Hematopoietic multipotent progenitor cell (in vitro differentiated cells): ENCODE data around the gene TAP1. TPM values are rescaled to one million over a fixed set of nuclear protein-coding genes. Genes with fewer than 3 reads are reported as not detected.
A peak's percentile ranks its signal among the peaks of the same experiment; 100 is the strongest.
"Not testable (repeated sequence)": the region's sequence is repeated elsewhere in the genome, so short reads cannot be mapped to it uniquely, and the experiment has no call there.

Experiments
- DNase-seq, 3 donors: peaks; one replicate each; pipeline ENCODE4 v3.0.0-alpha.2; 2011 to 2015; ENCODE audit warnings: low read depth in 2 of 3, low spot score in 2 of 3
- small RNA-seq: library from RNA; depleted of rRNA; stranded (forward); fragments of <200 nt; gene quantifications from one replicate; pipeline ENCODE3, GENCODE V24; 2012
- total RNA-seq: library from RNA; depleted of rRNA; stranded (reverse); fragments of >200 nt; gene quantifications from one replicate; pipeline ENCODE4 v1.2.3, GENCODE V29; 2012

The TAP1 gene
- total RNA-seq, 1 donor = 88.1 TPM

GRCh38 chr6:32809171-32809570 lies 44.3 kb downstream of the TAP1 start:
- no peak for DNase-seq

GRCh38 chr6:32807020-32807580 lies 46.4 kb downstream of the TAP1 start:
- no peak for DNase-seq

DNA sequence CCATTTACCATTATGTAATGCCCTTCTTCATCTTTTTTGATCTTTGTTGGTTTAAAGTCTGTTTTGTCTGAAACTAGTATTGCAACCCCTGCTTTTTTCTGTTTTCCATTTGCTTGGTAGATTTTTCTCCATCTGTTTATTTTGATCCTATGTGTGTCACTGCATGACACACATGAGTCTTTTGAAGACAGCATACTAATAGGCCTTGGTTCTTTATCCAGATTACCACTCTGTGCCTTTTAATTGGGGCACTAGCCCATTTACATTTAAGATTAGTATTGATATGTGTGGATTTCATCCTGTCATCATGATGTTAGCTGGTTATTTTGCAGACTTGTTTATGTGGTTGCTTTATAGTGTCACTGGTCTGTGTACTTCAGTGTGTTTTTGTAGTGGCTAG lies 48.1 kb downstream of the TAP1 start:
- not testable (repeated sequence) for DNase-seq

GRCh38 chr6:32803416-32803815 lies 50.1 kb downstream of the TAP1 start:
- no peak for DNase-seq

DNA sequence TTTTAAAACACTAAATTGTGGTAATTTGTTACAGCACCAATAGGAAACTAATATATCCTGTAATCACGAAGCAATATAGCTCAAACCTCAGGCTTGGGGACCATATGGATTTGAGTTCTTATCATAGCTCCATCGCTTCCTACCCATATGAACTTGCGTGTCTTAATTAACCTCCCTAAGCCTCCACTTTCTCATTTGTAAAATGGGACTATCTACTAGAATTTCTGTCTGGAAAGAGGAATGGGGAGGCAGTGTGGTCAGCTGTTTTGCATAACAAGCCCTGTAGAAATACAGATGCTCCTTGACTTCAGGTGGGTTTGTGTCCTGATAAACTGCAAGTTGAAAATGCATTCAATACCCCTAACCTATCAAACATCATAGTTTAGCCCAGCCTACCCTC lies 53.8 kb downstream of the TAP1 start:
- DNase-seq = no peak

- peak in 1 of 3 donors; percentile 26 for DNase-seq
Observed at GRCh38 chr6:32799168-32799567, 54.3 kb downstream of the TAP1 start.

DNA sequence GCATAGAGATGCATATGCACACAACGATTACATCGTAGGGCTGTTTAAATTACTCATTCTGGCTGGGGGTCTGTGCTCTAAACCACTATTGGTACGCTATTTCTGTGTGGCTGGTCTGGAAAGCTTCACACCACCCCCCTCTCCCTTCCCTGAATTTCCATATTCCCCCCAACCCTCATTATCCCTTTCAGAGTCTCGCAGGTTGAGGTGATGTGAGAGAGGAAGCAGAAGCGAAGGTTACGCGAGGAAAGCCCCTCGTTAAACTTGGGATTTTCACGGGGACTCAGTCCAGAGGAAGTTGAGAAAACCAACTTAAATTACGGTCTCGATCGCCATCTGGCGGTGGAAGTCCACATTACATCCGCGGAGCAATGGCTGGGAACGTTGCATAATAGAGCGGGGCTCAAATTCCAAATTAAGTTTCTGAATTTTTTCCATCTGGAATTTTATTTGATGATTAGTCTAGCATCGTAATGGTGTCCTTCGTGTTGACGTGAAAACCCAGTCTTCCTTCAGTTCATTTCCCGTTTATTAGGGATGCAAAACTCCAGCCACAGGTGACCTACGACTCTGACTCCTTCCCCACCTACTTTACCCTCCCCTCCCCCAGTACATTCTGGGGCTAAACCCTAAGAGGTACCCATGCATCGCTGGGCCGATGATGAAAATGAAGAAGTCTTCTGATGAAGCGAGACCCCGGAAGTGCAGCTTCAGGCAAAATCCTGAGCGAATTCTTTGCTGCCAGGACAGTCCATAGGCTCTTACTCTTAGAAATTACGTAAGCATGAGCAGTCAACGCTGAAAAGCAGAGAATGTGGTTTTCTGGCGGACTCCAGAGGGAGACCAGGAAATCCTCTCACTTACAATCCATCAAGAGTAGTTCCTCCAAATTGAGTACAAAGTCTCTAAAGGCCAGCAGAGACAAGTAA lies 56.4 kb downstream of the TAP1 start:
- peak; percentile 70 to 80 (median 70) for DNase-seq

Small RNA genes within 50 kb of the gene (small RNA-seq; reads per million reads assigned to genes)
- gene HLA-Z = not detected

Other genes with a start within 250 kb of the TAP1 start
- 1.6 TPM for gene HLA-DQA1, start 216.3 kb downstream of the TAP1 start, total RNA-seq
- gene HLA-DQB1, start 187.0 kb downstream of the TAP1 start, total RNA-seq = 2.7 TPM
- 0.27 TPM for gene HLA-DQA2, start 112.3 kb downstream of the TAP1 start, total RNA-seq
- 3.2 TPM for gene HLA-DQB2, start 90.2 kb downstream of the TAP1 start, total RNA-seq
- 1.3 TPM for gene HLA-DOB, start 36.7 kb downstream of the TAP1 start, total RNA-seq
- 30.7 TPM for gene TAP2, start 15.0 kb downstream of the TAP1 start, total RNA-seq
- gene PSMB8, start 9.7 kb downstream of the TAP1 start, total RNA-seq = 159 TPM
- 114 TPM for gene PSMB9, start 488 bp upstream of the TAP1 start, total RNA-seq
- gene HLA-DMB, start 87.3 kb upstream of the TAP1 start, total RNA-seq = 71.6 TPM
- gene HLA-DMA, start 99.4 kb upstream of the TAP1 start, total RNA-seq = 156 TPM
- 191 TPM for gene BRD2, start 114.9 kb upstream of the TAP1 start, total RNA-seq
- 209 TPM for gene HLA-DOA, start 155.9 kb upstream of the TAP1 start, total RNA-seq
- 618 TPM for gene HLA-DPA1, start 219.9 kb upstream of the TAP1 start, total RNA-seq
- 396 TPM for gene HLA-DPB1, start 222.3 kb upstream of the TAP1 start, total RNA-seq